Epithelial cell of esophagus (primary cell): ENCODE measurements around the gene SERTAD1.
A peak's percentile ranks its signal among the peaks of the same experiment; 100 is the strongest.

ENCODE experiments used
- DNase-seq: peaks from one replicate; pipeline ENCODE4 v3.0.0; 2010; ENCODE audit warnings: low read depth
- H3K4me3 ChIP-seq: 2 replicates; pipeline ENCODE4 v1.5.1; 2011; ENCODE audit warnings: mild to moderate bottlenecking, low read length, control low read depth
- CTCF ChIP-seq: IDR thresholded peaks from 2 replicates; pipeline ENCODE4 v1.5.1; 2011; ENCODE audit warnings: low read depth, mild to moderate bottlenecking, low read length, control low read depth, inconsistent platforms; ENCODE audit not compliant: insufficient read depth; ENCODE audit errors: missing control alignments

SERTAD1 gene

DNA sequence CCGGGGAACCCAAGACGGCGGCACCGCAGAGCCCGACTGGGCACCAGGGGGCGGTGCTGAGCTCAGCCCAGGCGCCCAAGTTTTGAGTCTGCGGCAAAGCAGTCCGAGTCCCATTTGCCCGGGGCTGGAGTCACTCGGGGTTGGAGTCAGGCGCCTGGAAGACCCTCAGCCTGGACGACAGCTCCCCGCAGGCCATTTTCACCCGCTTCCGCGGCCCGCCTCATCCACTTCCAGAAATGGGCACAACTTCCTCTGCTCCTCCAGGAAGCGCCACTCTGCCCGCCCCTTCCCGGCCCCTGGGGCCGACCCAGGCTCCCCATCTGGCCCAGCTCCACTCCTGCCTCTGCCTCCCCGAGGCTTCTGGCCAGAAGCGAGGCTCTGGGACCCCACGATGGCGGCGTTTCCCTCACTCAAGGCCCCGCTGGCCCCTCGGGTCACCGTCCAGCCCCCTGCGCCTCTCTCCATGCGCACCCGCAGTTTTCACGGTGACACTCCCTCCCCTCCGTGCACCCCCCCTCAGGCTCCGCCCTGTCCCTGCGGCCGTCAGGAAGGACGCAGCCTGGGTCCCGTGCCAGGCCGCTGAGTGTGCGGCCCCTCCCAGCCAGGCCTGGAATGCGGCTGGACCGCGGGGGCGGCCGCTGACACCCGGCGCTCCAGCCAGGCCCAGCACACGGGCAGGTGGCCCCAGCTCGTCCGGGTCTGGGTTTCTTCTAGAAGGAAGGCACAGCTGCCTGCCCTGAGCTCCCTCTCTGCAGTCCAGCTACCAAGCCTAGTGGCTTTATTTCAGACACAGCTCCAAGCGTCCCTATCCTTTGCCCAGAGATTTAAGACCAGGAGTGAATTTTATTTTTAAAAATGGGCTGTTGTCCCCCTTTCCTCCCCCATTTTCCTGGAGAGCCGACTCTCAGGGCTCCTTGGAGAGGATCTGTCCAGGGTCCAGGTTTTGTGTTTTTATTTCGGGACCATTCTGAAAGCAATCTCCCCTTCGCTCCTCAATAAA lies 4.7 kb downstream of the SERTAD1 start:
- H3K4me3 ChIP-seq = peak overlapping the region; percentile 70
- peak; percentile 88 for DNase-seq
- peak; percentile 93 for TF ChIP-seq CTCF

GRCh38 chr19:40420451-40420765 lies 5.4 kb downstream of the SERTAD1 start:
- TF ChIP-seq CTCF = no peak
- no peak for DNase-seq
- H3K4me3 ChIP-seq = peak overlapping the region; percentile 70

- no peak for DNase-seq
- no peak for TF ChIP-seq CTCF
- no peak overlapping the region for H3K4me3 ChIP-seq
Measured at GRCh38 chr19:40419780-40420179, 6.0 kb downstream of the SERTAD1 start.

- TF ChIP-seq CTCF = no peak
- no peak for DNase-seq
- no peak overlapping the region for H3K4me3 ChIP-seq
Measured at GRCh38 chr19:40419066-40419612, 6.7 kb downstream of the SERTAD1 start.

DNA sequence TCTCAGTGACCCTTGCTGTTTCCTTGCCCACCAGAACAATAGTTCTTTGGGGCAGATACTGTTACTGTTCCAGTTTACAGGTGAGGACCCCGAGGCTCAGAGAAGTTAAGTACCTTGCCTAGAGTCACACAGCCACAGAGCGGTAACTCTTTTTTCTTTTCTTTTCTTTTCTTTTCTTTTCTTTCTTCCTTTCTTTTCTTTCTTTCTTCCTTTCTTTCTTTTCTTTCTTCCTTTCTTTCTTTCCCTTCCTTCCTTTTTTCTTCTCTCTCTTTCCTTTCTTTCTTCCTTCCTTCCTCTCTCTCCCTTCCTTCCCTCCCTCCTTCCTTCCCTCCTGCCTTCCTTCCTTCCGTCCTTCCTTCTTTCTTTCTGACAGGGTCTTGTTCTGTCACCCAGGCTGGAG lies 7.8 kb downstream of the SERTAD1 start:
- H3K4me3 ChIP-seq = no peak overlapping the region
- DNase-seq = no peak
- no peak for TF ChIP-seq CTCF

DNA sequence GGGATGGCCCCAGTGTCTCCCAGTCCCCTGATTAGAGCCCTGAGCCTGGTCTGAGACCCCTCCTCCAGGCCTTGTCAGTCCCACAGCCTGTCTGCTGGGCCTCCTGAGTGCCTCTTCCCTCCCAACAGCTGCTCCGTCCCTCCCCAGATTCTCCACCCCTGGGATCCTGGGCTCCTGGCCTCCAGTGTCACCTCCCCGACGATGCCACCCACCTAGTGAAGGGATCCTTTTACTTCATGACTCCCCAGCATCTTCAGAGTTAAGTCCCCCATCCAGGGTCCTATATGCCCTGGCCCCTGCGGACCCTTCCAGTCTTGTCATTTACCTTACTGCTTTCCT lies 8.2 kb downstream of the SERTAD1 start:
- DNase-seq = no peak
- H3K4me3 ChIP-seq = no peak overlapping the region
- no peak for TF ChIP-seq CTCF
